Smooth muscle cell (in vitro differentiated cells): ENCODE measurements around the gene PPM1F. TPM values are rescaled to one million over a fixed set of nuclear protein-coding genes. Genes with fewer than 3 reads are reported as not detected.

Experiments used
- DNase-seq: peaks from one replicate; lab custom pipeline; 2025; ENCODE audit not compliant: unreplicated experiment; lab: John Stamatoyannopoulos, UW
- H2AFZ ChIP-seq: fragments of 200-600 bp; sonication (generic); 2 replicates; pipeline ENCODE4 v1.6.0; 2016; ENCODE audit warnings: antibody characterized with exemption, low read depth, mild to moderate bottlenecking
- H3F3A ChIP-seq: fragments of 200-600 bp; sonication (generic); 2 replicates; pipeline ENCODE4 v1.6.0; 2017; ENCODE audit warnings: antibody characterized with exemption, low read depth
- H3K27ac ChIP-seq: fragments of 200-600 bp; sonication (generic); 2 replicates; pipeline ENCODE4 v1.5.1; 2016; ENCODE audit warnings: low read depth, mild to moderate bottlenecking
- H3K27me3 ChIP-seq: fragments of 200-600 bp; sonication (generic); 2 replicates; pipeline ENCODE4 v1.6.1; 2016; ENCODE audit warnings: low read depth, mild to moderate bottlenecking
- H3K36me3 ChIP-seq: fragments of 200-600 bp; sonication (generic); 2 replicates; pipeline ENCODE4 v1.5.1; 2016; ENCODE audit warnings: low read depth
- H3K4me1 ChIP-seq: fragments of 200-600 bp; sonication (generic); 2 replicates; pipeline ENCODE4 v1.5.1; 2016; ENCODE audit warnings: low read depth
- H3K4me2 ChIP-seq: fragments of 200-600 bp; sonication (generic); 2 replicates; pipeline ENCODE4 v1.6.0; 2016; ENCODE audit warnings: mild to moderate bottlenecking
- H3K4me3 ChIP-seq: fragments of 200-600 bp; sonication (generic); 2 replicates; pipeline ENCODE4 v1.5.1; 2016; ENCODE audit warnings: mild to moderate bottlenecking
- H3K79me2 ChIP-seq: fragments of 200-600 bp; sonication (generic); 2 replicates; pipeline ENCODE4 v1.6.0; 2016; ENCODE audit warnings: low read depth, mild to moderate bottlenecking
- H3K9ac ChIP-seq: fragments of 200-600 bp; sonication (generic); 2 replicates; pipeline ENCODE4 v1.6.0; 2016; ENCODE audit warnings: low read depth
- H3K9me3 ChIP-seq: fragments of 200-600 bp; sonication (generic); replicated peaks from 2 replicates; pipeline ENCODE4 v1.5.1; 2016; ENCODE audit warnings: low read depth
- H4K20me1 ChIP-seq: fragments of 200-600 bp; sonication (generic); 2 replicates; pipeline ENCODE4 v1.6.0; 2016; ENCODE audit warnings: low read depth
- WGBS: methylation state at CpG from one replicate; pipeline ENCODE4 v1.1.7; 2016; ENCODE audit warnings: low lambda C conversion rate; 5-methylcytosine and 5-hydroxymethylcytosine counted together
- polyA plus RNA-seq: library from polyadenylated mRNA; unstranded; fragments of >200 nt; fragmentation: Nextera tagmentation; extraction: Ambion mirVana; gene quantifications from 2 replicates; pipeline ENCODE4 v1.2.1, GENCODE V29; 2016
- total RNA-seq: library from RNA; depleted of rRNA; stranded (reverse); fragments of >200 nt; gene quantifications from 2 replicates; pipeline ENCODE4 v1.2.3, GENCODE V29; 2014
- TF ChIP-seq, protein P1 (sequence below): fragments of 200-600 bp; sonication (generic); IDR thresholded peaks from 2 replicates; pipeline ENCODE4 v1.5.1; 2017; ENCODE audit warnings: borderline replicate concordance, mild to moderate bottlenecking, antibody characterized with exemption; ENCODE audit not compliant: insufficient read depth, poor library complexity, severe bottlenecking

Gene PPM1F
- total and polyA plus RNA-seq, 2 experiments from 2014 or later = 11.8 to 15.2 TPM

DNA sequence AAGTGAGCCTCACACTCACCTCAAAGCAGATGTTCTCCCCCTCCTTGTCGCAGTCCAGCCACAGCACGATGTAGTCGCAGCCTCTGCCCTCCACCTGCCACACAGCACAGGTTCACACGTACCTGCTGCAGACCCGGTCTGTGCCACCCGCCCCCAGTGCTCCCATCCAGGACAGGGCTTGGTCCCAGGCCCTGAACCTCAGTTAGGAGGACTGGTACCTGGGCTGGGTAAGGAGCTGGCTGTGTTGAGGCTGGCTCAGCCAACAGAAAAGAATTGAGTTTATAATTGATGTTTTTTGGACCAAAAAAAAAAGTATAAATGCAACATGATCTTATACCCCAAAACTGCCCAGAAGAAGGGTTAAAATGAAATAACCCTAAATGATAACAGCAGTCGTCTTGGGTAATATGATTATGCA, 19.2 kb upstream of the PPM1F start:
- Histone ChIP-seq H3F3A (no peaks in the 10 kb centered on the region), H3K27ac (no peak overlapping the region), H3K9me3 (no peaks in the 10 kb centered on the region), H3K9ac (no peak overlapping the region), H3K27me3 (no peaks in the 10 kb centered on the region), H3K4me3 (no peak overlapping the region), H3K4me2 (no peak overlapping the region), H2AFZ (no peak overlapping the region), H4K20me1 (peaks cover 16% of the 10 kb centered on the region), H3K79me2 (no peaks in the 10 kb centered on the region), H3K36me3 (no peaks in the 10 kb centered on the region), H3K4me1 (no peaks in the 10 kb centered on the region)
- TF ChIP-seq, protein P1, sequence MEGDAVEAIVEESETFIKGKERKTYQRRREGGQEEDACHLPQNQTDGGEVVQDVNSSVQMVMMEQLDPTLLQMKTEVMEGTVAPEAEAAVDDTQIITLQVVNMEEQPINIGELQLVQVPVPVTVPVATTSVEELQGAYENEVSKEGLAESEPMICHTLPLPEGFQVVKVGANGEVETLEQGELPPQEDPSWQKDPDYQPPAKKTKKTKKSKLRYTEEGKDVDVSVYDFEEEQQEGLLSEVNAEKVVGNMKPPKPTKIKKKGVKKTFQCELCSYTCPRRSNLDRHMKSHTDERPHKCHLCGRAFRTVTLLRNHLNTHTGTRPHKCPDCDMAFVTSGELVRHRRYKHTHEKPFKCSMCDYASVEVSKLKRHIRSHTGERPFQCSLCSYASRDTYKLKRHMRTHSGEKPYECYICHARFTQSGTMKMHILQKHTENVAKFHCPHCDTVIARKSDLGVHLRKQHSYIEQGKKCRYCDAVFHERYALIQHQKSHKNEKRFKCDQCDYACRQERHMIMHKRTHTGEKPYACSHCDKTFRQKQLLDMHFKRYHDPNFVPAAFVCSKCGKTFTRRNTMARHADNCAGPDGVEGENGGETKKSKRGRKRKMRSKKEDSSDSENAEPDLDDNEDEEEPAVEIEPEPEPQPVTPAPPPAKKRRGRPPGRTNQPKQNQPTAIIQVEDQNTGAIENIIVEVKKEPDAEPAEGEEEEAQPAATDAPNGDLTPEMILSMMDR = no peak
- 97% methylated on average over 7 of the region's 7 CpGs for WGBS
- no peak for DNase-seq

DNA sequence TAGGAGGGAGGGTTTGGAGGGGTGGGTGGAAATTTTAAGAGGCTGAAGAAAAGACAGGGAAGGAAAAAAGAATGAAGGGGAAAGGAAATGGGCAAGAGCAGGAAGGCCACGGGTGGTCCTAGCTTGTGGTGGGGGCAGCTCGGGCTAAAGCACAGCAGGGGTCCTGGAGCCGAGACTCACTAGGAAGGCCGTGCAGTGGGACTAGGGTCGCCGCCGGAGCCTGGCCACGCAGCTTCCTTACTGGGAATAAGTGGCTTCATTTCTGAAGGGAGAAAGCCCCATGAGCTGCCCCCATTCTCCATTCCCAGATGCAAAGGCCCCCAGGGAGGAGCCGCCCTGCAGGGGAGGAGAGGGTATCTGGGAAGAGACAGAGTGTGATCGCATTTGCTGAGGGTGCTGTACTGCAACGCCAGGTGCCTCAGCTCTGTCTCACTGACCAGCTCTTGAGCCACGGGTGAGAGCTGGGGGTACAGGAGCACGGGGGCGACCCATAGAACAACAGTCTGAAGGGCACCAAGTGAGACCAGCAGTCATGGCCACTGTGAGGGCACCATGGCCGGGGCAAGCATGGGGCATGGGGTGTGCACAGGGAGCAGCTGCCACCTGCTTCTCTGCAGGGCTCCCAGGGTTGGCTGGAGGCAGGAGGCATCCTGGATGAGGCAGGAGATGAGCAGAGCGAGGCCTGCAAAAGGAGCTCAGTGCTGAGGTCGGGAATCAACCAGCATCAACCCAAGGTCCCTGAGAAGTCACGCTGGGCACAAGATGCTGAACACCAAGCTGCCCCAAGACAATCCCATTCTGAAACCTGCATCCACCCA, 18.4 kb upstream of the PPM1F start:
- Histone ChIP-seq H3K4me2 (no peak overlapping the region), H4K20me1 (peaks cover 7% of the 10 kb centered on the region), H2AFZ (no peak overlapping the region), H3F3A (no peaks in the 10 kb centered on the region), H3K9ac (no peak overlapping the region), H3K36me3 (no peaks in the 10 kb centered on the region), H3K27ac (no peak overlapping the region), H3K27me3 (no peaks in the 10 kb centered on the region), H3K9me3 (no peaks in the 10 kb centered on the region), H3K79me2 (no peaks in the 10 kb centered on the region), H3K4me1 (no peaks in the 10 kb centered on the region), H3K4me3 (no peak overlapping the region)
- TF ChIP-seq, protein P1 = no peak
- 98% methylated on average over 18 of the region's 18 CpGs for WGBS
- no peak for DNase-seq

DNA sequence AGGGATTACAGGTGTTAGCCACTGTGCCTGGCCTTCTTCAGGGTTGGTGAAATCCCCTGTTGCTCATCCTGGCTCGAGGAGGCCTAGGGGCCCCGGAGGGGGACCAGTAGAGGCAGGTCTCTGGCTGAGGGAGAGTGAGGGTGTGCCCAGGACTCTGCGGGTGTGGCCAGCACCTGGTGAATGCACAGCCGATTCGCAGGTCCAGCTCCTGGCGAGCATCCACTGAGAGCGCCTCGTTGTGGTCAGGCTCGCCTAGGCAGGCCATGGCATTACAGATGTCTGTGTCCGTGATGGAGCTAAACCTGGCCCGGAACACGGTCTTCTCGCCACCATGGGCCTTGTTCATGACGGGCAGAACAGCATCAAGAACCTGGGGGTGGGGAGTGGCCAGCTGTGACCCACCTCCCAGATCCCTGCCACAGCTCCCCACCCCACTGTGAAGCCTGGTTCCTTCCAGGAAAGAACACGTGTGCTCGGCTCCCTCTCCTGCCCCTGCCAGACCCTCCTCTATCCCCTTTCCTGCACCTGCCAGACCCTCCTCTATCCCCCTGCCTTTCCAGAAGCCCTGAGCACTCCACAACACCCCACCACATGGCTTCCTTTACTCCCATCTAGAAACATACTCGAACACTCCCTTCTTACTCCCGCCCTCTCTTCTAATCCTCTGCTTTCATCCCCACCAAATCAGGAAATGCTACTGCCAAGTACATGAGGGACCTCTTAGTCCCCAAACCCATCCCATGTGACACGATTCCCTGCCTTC, 17.6 kb upstream of the PPM1F start:
- Histone ChIP-seq H3K9ac (no peak overlapping the region), H2AFZ (no peak overlapping the region), H3F3A (no peaks in the 10 kb centered on the region), H3K79me2 (no peaks in the 10 kb centered on the region), H4K20me1 (peaks cover 7% of the 10 kb centered on the region), H3K4me2 (no peak overlapping the region), H3K27me3 (no peaks in the 10 kb centered on the region), H3K9me3 (no peaks in the 10 kb centered on the region), H3K27ac (no peak overlapping the region), H3K4me1 (no peaks in the 10 kb centered on the region), H3K4me3 (no peak overlapping the region), H3K36me3 (no peaks in the 10 kb centered on the region)
- WGBS = 96% methylated on average over 19 of the region's 19 CpGs
- no peak for DNase-seq
- TF ChIP-seq, protein P1 = no peak
